Body of pancreas (tissue), 4 donors: ENCODE results near the gene HAND1. TPM values are rescaled to one million over a fixed set of nuclear protein-coding genes. Genes with fewer than 3 reads are reported as not detected.

Source experiments
- ATAC-seq: fragments of 150-250 bp; one replicate; pipeline ENCODE4 v1.9.1; 2016
- DNase-seq, 4 donors: peaks; one replicate each; pipeline ENCODE4 v3.0.0-alpha.2; 2019
- H3K27ac ChIP-seq, 4 donors: fragments of 200-600 bp; sonication (generic); 1 replicate in 3 of 4; 2 replicates in 1 of 4; pipeline versions ENCODE4 v1.5.1 to v1.6.1; 2016 to 2019; ENCODE audit warnings: mild to moderate bottlenecking in 1 of 4, mixed read lengths in 1 of 4, moderate library complexity in 1 of 4
- H3K27me3 ChIP-seq, 2 donors: fragments of 200-600 bp; sonication (generic); one replicate each; pipeline ENCODE4 v1.6.0; 2016; ENCODE audit warnings: mild to moderate bottlenecking in 1 of 2
- H3K36me3 ChIP-seq, 2 donors: fragments of 200-600 bp; sonication (generic); replicated peaks in 1 of 2; 2 replicates each; pipeline ENCODE4 v1.5.1; 2016; ENCODE audit warnings: low read depth in 2 of 2; ENCODE audit not compliant: insufficient read depth in 1 of 2
- H3K4me1 ChIP-seq: fragments of 200-600 bp; sonication (generic); one replicate; pipeline ENCODE4 v1.6.0; 2016
- H3K4me3 ChIP-seq, 2 donors: fragments of 200-600 bp; sonication (generic); 1 replicate in 1 of 2; 2 replicates in 1 of 2; pipeline ENCODE4 v1.5.1; 2016 to 2019
- H3K9me3 ChIP-seq, 3 donors: fragments of 200-600 bp; sonication (generic); 1 replicate in 2 of 3; 2 replicates in 1 of 3; pipeline ENCODE4 v1.5.1; 2016
- CTCF ChIP-seq, 7 experiments: fragments of 450-650 bp in 4 of 7; fragments of 200-600 bp in 3 of 7; sonication (generic) in 3 of 7; IDR thresholded peaks; one replicate each; pipeline ENCODE4 v1.5.1; 2016 to 2019; ENCODE audit warnings: antibody characterized with exemption in 7 of 7
- POLR2A ChIP-seq, 3 donors: fragments of 450-650 bp; IDR thresholded peaks; one replicate each; pipeline ENCODE4 v1.6.1; 2016; ENCODE audit warnings: antibody characterized with exemption in 3 of 3, mild to moderate bottlenecking in 2 of 3
- WGBS, 2 donors: methylation state at CpG; one replicate each; pipeline ENCODE4 v1.1.5; 2017; 5-methylcytosine and 5-hydroxymethylcytosine counted together
- intact Hi-C: fragments of 100-400 bp; cut with DNase I; formaldehyde crosslinking; loops from one replicate; pipeline ENCODE4 v1.15.1; 2023
- total RNA-seq, 2 donors: library from RNA; depleted of rRNA; stranded (reverse); fragments of >200 nt; gene quantifications; one replicate each; pipeline ENCODE4 v1.1.0, GENCODE V29; 2016

Gene HAND1
- total RNA-seq, 2 donors from 2014 or later, result not detected

GRCh38 chr5:154437281-154437965 lies 40.6 kb downstream of the HAND1 start:
- ATAC-seq (no peak), DNase-seq (no peak)
- intact Hi-C loops, result no loop called here
- H3K4me1 ChIP-seq, result no peaks in the 10 kb centered on the region
- no peak for TF ChIP-seq POLR2A (IDR thresholded peaks at IDR 0.05)
- TF ChIP-seq CTCF (IDR thresholded peaks at IDR 0.05), result no peak
- H3K27me3 ChIP-seq, result no peaks in the 10 kb centered on the region
- no peak overlapping the region for H3K4me3 ChIP-seq
- no peak overlapping the region for H3K27ac ChIP-seq
- peaks cover 0 to 4% of the 10 kb centered on the region in 2 donors for H3K36me3 ChIP-seq
- WGBS, 2 donors, result 86 to 91% methylated on average over 5 of the region's 5 CpGs
- H3K9me3 ChIP-seq, result no peaks in the 10 kb centered on the region

GRCh38 chr5:154435226-154435625 lies 42.8 kb downstream of the HAND1 start:
- H3K36me3 ChIP-seq, result peaks cover 0 to 2% of the 10 kb centered on the region in 2 donors

GRCh38 chr5:154430961-154431630 lies 46.9 kb downstream of the HAND1 start:
- 81 to 93% methylated on average over 4 of the region's 4 CpGs for WGBS, 2 donors
- Histone ChIP-seq H3K4me3 (no peak overlapping the region), H3K9me3 (no peaks in the 10 kb centered on the region), H3K36me3 (no peaks in the 10 kb centered on the region), H3K27ac (no peak overlapping the region), H3K27me3 (no peaks in the 10 kb centered on the region), H3K4me1 (no peaks in the 10 kb centered on the region)
- TF ChIP-seq CTCF (IDR thresholded peaks at IDR 0.05) (no peak), POLR2A (IDR thresholded peaks at IDR 0.05) (no peak)
- no peak for ATAC-seq
- intact Hi-C loops, result no loop called here
- no peak for DNase-seq

More at GRCh38 chr5:154435226-154435625, 42.8 kb downstream of the HAND1 start:
- Histone ChIP-seq H3K27me3 (no peaks in the 10 kb centered on the region), H3K9me3 (no peaks in the 10 kb centered on the region), H3K4me1 (no peaks in the 10 kb centered on the region), H3K4me3 (no peak overlapping the region), H3K27ac (no peak overlapping the region)
- no peak for DNase-seq
- 98 to 100% methylated on average over 3 of the region's 3 CpGs for WGBS, 2 donors
- intact Hi-C loops, result no loop called here
- ATAC-seq, result no peak
- TF ChIP-seq POLR2A (IDR thresholded peaks at IDR 0.05), result no peak
- TF ChIP-seq CTCF (IDR thresholded peaks at IDR 0.05), result no peak

- Histone ChIP-seq H3K4me3 (no peak overlapping the region), H3K4me1 (no peaks in the 10 kb centered on the region), H3K27ac (no peak overlapping the region), H3K27me3 (no peaks in the 10 kb centered on the region), H3K9me3 (no peaks in the 10 kb centered on the region), H3K36me3 (no peaks in the 10 kb centered on the region)
- DNase-seq (no peak), ATAC-seq (no peak)
- 81 to 86% methylated on average over 4 of the region's 4 CpGs for WGBS, 2 donors
- TF ChIP-seq POLR2A (IDR thresholded peaks at IDR 0.05) (no peak), CTCF (IDR thresholded peaks at IDR 0.05) (no peak)
- intact Hi-C loops, result no loop called here
These were observed 47.6 kb downstream of the HAND1 start for GRCh38 chr5:154430466-154430865.
